ENCODE data around the gene RASL10B.

DNA sequence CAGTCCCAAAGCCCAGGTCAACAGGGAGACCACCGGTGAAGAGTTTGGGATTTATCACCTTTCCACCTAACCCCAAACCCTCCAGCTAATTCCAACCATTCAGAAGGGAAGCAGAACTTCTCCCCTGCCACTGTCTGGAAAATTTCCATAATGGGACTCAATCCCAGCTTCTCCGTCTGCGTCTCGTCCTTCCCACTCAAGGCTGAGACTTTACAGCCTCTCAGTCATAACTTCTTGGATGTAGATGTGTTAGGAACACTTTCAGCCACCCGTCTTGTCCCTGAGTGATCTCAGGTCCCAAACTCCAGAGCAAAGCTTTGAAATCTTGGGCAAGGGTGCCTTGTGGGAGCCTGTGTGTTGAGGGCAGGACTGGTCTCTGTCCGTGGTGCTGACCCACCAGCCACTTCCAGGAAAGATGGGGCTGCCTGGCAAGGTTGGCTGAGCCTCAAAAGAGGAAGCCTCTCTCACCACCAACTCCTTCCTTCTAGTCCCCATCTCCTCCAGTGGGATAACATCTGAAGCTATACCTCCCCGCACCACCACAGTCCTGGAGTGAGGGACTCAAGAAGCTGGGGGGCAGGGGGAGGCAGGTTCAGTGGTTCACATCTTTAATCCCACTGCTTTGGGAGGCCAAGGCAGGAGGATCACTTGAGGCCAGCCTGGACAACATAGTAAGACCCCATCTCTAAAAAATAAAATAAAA is 12.3 kb downstream of the RASL10B start:
- TF ChIP-seq, protein P1, sequence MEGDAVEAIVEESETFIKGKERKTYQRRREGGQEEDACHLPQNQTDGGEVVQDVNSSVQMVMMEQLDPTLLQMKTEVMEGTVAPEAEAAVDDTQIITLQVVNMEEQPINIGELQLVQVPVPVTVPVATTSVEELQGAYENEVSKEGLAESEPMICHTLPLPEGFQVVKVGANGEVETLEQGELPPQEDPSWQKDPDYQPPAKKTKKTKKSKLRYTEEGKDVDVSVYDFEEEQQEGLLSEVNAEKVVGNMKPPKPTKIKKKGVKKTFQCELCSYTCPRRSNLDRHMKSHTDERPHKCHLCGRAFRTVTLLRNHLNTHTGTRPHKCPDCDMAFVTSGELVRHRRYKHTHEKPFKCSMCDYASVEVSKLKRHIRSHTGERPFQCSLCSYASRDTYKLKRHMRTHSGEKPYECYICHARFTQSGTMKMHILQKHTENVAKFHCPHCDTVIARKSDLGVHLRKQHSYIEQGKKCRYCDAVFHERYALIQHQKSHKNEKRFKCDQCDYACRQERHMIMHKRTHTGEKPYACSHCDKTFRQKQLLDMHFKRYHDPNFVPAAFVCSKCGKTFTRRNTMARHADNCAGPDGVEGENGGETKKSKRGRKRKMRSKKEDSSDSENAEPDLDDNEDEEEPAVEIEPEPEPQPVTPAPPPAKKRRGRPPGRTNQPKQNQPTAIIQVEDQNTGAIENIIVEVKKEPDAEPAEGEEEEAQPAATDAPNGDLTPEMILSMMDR (conservative IDR thresholded peaks at IDR 0.05 in 1 of 2, IDR thresholded peaks at IDR 0.05 in 1 of 2; ENCODE audit: extremely low read depth in 1 of 2, insufficient read depth in 1 of 2, low read depth in 1 of 2, low read length in 2 of 2): no peak
- TF ChIP-seq EZH2 (IDR thresholded peaks at IDR 0.05; ENCODE audit: borderline replicate concordance, low read length): no peak

Data from mammary epithelial cell (primary cell).